ENCODE data around the gene HOXA3.

GRCh38 chr7:27151931-27152815, at the start of gene HOXA3:
- TF ChIP-seq POLR2AphosphoS5 (IDR thresholded peaks at IDR 0.05) (peak; percentile 87 to 97 (median 94)), POLR2A (IDR thresholded peaks at IDR 0.05) (peak; percentile 85 to 88), EP300 (IDR thresholded peaks at IDR 0.05) (no peak)
- TF ChIP-seq, protein P1, sequence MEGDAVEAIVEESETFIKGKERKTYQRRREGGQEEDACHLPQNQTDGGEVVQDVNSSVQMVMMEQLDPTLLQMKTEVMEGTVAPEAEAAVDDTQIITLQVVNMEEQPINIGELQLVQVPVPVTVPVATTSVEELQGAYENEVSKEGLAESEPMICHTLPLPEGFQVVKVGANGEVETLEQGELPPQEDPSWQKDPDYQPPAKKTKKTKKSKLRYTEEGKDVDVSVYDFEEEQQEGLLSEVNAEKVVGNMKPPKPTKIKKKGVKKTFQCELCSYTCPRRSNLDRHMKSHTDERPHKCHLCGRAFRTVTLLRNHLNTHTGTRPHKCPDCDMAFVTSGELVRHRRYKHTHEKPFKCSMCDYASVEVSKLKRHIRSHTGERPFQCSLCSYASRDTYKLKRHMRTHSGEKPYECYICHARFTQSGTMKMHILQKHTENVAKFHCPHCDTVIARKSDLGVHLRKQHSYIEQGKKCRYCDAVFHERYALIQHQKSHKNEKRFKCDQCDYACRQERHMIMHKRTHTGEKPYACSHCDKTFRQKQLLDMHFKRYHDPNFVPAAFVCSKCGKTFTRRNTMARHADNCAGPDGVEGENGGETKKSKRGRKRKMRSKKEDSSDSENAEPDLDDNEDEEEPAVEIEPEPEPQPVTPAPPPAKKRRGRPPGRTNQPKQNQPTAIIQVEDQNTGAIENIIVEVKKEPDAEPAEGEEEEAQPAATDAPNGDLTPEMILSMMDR (IDR thresholded peaks at IDR 0.05), result no peak
